ENCODE data around the gene TRAPPC3L.

TRAPPC3L gene

DNA sequence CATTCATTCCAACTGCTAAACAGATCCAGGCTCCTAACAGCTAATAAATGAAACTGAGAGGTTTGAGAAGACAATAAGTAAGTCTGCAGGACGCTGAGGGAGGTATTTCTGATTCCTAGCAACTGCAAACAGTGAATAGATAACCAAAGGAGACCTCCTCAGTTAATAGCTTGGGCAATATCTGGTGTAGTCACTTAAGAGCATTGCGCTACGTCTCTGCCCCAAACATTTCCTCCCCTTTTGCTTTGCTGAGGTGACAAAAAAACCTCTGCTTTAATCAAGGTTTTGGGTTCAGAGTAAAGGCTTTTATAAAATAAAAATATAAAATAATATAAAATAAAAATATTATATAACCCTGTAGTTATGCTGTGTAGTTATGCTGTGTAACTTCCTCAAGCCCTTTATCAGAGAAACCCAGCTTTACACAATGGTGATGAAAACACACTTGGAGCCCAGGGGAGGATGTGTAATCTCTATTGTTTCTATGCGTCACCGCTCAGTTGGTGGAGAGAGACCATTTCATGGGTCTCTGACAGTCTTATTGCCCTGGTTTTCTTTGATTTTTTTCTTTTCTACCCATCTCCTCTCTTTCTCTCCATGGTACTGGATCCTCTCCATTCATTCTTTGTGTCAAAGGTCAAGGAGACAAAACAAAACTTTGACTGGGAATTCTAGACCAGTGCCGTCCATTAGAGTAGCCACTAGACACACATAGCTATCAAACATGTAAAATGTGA, 53.0 kb downstream of the TRAPPC3L start:
- DNase-seq (ENCODE audit: low read depth): peak; percentile 92
- TF ChIP-seq, protein P1, sequence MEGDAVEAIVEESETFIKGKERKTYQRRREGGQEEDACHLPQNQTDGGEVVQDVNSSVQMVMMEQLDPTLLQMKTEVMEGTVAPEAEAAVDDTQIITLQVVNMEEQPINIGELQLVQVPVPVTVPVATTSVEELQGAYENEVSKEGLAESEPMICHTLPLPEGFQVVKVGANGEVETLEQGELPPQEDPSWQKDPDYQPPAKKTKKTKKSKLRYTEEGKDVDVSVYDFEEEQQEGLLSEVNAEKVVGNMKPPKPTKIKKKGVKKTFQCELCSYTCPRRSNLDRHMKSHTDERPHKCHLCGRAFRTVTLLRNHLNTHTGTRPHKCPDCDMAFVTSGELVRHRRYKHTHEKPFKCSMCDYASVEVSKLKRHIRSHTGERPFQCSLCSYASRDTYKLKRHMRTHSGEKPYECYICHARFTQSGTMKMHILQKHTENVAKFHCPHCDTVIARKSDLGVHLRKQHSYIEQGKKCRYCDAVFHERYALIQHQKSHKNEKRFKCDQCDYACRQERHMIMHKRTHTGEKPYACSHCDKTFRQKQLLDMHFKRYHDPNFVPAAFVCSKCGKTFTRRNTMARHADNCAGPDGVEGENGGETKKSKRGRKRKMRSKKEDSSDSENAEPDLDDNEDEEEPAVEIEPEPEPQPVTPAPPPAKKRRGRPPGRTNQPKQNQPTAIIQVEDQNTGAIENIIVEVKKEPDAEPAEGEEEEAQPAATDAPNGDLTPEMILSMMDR (IDR thresholded peaks at IDR 0.05; ENCODE audit: low read length, missing control alignments): no peak
- H3K4me3 ChIP-seq (replicated peaks; ENCODE audit: low read depth, low read length): no peak overlapping the region

DNA sequence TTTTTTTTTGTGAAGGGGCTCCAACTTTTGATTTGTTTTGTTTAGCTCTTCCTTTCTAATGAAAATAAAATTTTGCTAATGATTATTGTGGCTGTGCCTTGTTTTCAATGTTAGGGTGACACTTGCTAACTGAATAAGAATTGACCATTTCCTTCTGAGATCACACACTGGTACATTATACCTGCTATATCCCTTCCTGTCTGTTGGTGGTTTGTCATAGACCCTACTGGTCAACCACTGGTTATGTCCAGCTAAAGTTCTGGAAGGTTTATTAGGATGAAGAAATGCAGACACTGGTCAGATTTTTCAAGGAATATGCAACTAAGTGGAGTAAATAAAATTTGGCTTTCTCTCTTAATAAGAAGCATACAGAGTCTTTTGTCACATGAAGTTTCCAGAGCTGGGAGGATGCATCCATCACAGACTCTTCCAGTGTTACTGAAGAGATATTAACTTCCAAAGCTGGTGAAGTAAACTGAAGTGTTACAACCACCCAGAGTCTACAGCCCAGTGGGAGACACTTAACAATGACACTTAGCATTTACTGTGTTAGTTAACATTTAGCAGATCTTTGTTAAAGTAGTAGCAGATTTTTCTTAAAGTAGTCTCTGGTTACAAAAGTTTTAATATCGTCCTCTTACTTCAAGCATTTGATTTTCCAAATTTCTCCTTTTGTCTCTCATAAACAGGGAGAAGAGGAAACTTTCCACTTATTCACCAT, 53.7 kb downstream of the TRAPPC3L start:
- no peak for DNase-seq (ENCODE audit: low read depth)
- TF ChIP-seq, protein P1 (IDR thresholded peaks at IDR 0.05; ENCODE audit: low read length, missing control alignments): no peak
- no peak overlapping the region for H3K4me3 ChIP-seq (replicated peaks; ENCODE audit: low read depth, low read length)

DNA sequence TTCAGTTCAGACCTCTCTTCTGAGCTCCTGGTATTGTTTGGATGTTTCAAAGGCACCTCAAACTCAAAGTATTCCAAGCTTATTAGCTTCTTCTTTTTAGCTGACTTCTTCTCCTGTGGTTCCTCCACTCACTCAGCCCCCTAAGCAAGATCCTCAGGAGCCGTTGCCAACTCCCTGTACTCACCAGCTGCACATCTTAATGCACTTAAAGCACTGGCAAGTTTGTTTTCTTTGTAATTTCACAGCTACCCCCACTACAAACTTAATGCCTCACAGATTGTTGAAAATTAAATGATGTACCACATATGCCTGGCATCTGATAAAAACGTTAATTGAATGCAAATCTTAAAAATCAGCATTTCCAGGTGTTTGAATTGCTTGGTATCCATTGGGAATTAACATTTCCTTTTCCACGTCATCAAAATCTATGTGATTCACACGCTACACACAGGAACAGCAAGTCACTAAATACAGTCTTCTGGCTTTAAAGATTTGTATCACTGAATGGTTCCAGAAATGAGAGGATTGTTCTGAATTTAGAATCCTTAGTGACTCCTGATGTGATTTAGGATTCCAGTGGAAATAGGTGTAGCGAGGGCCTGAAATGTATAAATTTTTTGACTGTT, 59.8 kb downstream of the TRAPPC3L start:
- TF ChIP-seq, protein P1 (IDR thresholded peaks at IDR 0.05; ENCODE audit: low read length, missing control alignments): no peak
- H3K4me3 ChIP-seq (replicated peaks; ENCODE audit: low read depth, low read length): no peak overlapping the region
- no peak for DNase-seq (ENCODE audit: low read depth)

DNA sequence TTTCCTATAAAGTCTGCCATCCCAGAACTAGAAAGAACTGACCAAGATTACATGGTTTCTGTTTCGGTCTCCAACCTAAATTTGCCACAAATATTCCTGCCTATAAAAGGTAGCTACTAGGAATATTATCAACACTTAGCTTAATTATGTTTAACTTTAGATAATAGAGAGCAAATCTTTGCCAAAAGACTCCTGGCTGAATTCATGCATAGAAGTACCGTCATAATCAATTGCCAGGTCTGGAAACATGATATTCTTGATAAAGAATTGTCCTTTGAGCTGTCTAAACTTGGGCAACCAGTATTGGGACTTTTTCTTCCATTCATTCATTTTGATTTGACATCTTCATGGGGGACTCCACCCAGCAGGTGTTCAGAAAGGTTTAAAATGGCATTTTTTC, 61.9 kb downstream of the TRAPPC3L start:
- no peak for DNase-seq (ENCODE audit: low read depth)
- TF ChIP-seq, protein P1 (IDR thresholded peaks at IDR 0.05; ENCODE audit: low read length, missing control alignments): no peak
- no peak overlapping the region for H3K4me3 ChIP-seq (replicated peaks; ENCODE audit: low read depth, low read length)

DNA sequence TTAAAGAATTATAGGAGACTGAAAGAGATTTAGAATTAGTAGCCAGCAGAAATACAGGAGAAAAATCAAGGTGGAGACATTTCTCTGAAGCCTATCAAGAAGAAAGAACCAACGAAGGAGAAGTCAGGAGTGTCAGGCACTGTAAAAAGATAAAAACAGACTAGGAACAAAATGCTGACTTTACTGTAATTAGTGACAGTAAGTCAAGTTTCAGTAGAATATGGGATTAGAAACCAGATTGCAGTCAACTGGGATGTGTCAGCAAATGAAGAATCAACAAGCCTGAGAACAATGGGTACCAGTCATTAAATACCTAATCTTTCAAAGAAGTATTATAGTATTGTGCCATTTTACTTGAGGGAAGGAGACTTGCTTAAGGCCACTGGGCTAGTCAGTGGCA, 62.7 kb downstream of the TRAPPC3L start:
- H3K4me3 ChIP-seq (replicated peaks; ENCODE audit: low read depth, low read length): no peak overlapping the region
- no peak for DNase-seq (ENCODE audit: low read depth)

DNA sequence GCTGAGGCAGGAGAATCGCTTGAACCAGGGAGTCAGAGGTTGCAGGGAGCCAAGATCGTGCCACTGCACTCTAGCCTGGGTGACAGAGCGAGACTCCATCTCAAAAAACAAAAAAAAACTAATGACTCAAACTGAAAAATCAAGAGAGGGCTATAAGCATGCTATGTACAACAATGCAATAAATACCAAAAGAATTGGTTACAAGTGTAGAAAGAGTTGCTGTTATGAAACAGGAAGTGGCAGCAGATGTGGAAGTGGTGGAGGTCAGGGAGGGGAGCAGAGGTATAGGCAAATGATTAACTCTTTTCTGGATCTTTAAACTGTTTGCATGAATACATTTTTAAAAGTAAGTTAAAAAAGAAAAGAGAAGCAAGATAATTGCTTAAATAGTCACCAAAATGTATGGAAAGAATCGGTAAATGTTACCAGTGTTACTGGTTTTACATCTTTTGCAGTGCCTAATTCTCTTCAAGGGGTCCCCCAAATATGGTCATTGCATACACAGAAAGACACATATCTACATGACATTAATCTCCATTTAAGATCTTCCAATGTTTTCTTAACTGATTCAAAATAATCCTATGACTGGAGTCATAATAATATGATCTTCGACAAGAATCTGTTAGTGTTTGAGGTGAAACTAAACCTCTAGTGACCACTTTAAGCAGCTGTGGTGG, 69.3 kb downstream of the TRAPPC3L start:
- DNase-seq (ENCODE audit: low read depth): peak; percentile 55
- no peak overlapping the region for H3K4me3 ChIP-seq (replicated peaks; ENCODE audit: low read depth, low read length)
- TF ChIP-seq, protein P1 (IDR thresholded peaks at IDR 0.05; ENCODE audit: low read length, missing control alignments): no peak

More for the DNA sequence above, 62.7 kb downstream of the TRAPPC3L start:
- TF ChIP-seq, protein P1 (IDR thresholded peaks at IDR 0.05; ENCODE audit: low read length, missing control alignments): no peak

Measured in fibroblast of pulmonary artery (primary cell).